GM21423 (cell line): ENCODE data around the gene MRPL4.

Source experiments
- ATAC-seq: cut with Tn5 transposase; IDR thresholded peaks from one replicate; pipeline ENCODE4 v1.9.1; 2021; ENCODE audit warnings: mild to moderate bottlenecking, moderate library complexity; ENCODE audit not compliant: unreplicated experiment

MRPL4 gene

DNA sequence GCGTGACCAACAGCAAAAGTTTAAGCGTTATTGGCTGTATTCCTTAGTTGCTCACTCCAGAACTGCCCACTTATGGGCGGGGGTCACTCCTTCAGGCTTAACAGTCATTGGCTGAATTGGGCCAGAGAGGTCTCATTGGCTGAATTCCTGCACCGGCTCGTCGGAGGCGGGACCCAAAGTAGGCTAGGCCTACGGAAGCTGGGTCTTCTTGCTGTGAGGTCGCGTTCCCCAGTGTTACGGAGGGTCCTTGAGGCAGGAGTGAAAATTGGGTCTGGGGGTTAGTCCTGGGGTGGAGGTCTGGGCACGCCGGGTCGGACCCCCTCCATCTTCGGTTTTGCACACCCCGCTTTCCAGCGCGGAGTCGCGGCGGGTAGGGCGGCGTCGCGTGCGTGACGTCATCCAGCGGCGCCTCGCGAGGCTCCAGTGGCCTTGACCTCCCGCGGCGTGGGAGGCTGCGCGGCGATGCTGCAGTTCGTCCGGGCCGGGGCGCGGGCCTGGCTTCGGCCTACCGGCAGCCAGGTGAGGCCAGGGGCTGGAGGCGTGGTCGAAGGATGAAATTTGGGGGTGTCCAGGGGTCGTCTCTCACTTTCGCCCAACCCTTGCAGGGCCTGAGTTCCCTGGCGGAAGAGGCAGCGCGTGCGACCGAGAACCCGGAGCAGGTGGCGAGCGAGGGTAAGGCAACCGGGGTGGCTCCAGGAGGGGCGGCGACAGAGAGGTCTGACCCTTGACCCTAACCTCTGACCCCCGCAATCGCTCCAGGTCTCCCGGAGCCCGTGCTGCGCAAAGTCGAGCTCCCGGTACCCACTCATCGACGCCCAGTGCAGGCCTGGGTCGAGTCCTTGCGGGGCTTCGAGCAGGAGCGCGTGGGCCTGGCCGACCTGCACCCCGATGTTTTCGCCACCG, at the start of gene MRPL4:
Gene MRPL4 (plus strand): TSS at position 423 of the 903 bp plus-strand sequence. CDS start 40 bp downstream, at position 463.
- peak; percentile 89 for ATAC-seq

DNA sequence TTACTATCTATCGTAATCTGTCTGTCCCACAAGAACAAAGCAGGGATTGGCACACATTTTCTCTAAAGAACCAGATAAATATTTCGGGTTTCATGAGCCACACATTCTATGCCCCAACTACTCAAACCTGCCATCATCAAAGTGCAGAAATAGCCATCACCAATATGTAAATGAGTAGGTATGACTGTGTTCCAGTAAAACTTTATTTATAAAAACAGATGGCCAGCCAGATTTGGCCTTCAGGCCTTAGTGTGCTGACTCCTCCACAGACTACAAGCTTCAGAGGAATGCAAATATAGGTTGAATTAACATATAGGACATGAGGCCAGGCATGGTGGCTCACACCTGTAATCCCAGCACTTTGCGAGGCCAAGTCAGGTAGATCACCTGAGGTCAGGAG, 48.3 kb upstream of the MRPL4 start:
- no peak for ATAC-seq

DNA sequence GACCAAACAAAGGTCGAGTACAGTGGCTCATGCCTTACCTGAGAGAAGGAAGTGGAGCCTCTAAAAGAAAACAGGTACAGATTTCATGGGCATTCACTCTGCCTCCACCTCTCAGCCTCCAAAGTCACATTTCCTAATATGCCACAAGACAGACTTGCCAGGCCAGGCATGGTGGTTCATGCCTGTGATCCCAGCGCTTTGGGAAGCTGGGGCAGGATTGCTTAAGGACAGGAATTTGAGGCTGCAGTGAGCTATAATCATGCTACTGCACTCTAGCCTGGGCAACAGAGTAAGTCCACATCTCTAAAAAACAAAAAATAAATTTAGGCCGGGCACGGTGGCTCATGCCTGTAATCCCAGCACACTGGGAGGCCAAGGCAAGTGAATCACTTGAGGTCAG, 46.4 kb upstream of the MRPL4 start:
- no peak for ATAC-seq

DNA sequence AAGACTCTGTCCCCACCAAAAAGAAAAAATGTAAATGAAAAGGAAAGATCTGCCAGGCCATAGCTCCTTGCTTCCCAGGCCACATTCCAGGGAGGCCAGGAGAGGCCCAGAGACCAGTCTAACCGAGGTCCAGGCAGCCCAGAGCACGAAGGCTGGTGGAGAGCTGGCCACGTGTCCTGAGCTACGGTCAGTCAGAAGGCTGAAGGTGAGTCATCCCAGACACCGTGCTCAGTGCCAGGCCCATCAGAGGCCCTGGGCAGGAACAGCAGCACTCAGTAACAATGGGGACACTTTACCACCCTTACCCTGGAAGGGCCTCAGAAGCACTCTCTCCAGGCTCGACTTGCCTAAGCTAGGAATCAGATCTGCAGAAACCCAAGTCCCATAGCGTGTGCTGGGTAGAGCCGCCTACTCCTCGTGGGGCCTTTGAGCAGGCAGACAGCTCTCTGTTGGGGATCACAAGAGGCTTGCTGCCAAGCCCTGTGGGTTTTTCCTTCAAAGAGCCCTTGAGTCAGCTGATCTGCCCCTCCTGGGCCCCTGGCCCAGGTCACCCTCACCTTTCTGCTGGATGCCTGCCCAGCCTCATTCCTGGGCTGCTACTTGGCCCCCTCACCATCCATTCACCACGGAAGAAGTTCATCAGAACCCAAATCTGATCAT, 45.7 kb upstream of the MRPL4 start:
- ATAC-seq, result no peak

DNA sequence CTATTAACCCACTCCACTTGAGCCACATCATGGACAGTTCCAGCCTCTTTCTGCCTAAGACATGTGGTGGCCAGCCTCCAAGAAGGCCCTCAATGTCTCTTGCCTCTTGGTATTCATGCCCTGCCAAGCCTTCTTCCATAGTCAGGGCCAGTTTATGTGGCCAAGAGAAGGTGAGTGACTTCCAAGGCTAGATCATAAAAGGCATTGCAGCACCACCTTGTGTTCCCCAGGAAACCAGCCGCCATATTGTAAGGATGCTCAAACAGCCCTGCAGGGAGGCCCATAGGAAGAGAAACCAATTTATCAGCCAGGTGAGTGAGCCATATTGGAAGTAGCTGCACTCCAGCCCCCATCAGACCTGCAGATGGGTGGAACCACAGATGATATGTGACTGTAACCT, 45.0 kb upstream of the MRPL4 start:
- no peak for ATAC-seq

DNA sequence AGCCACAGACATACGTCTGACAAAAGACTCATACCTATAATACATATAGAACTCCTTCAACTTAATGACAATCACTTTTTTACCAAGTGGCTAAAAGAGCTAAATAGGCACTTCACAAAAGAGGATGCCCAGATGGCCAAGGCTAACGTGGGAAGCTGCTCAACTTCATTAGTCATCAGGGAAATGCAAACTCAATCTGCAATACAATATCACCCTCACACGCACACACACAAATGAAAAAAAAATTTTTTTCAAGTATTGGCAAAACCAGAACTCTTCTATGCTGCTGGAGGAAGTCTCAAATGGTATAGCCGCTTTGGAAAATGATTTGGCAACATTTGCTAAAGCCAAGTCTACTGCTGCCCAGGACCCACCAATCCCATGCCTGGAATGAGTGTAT, 42.7 kb upstream of the MRPL4 start:
- no peak for ATAC-seq

DNA sequence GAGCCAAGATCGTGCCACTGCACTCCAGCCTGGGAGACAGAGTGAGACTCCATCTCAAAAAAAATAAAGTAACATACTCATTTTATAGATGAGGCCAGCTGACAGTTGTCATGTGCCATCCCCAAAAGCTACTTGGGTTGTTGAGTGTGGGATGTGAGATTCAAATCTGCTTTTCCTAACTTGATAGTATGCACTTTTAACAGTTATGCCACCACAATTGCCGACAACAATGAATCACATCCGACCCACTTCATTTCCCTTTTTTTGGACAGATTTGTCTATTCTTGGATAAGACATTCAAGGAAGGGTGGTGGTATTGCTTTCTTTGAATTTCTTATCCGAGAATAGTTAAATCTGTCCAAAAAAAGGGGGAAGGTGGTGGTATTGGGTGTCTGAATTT, 41.0 kb upstream of the MRPL4 start:
- ATAC-seq, result no peak

DNA sequence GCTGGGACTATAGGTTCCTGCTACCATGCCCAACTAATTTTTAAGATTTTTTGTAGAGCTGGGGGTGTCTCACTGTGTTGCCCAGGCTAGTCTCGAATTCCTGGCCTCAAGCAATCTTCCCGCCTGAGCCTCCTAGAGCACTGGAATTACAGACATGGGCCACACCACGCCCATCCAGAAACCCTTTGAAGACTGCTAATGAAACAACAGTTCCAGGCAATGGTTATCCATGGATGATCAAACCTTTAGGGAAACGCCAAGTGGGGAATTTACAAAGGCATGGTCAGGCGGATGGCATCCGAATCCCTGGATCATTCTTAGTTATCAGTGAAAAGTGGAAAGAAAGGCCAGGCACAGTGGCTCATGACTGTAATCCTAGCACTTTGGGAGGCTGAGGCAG, 40.3 kb upstream of the MRPL4 start:
- ATAC-seq, result no peak

DNA sequence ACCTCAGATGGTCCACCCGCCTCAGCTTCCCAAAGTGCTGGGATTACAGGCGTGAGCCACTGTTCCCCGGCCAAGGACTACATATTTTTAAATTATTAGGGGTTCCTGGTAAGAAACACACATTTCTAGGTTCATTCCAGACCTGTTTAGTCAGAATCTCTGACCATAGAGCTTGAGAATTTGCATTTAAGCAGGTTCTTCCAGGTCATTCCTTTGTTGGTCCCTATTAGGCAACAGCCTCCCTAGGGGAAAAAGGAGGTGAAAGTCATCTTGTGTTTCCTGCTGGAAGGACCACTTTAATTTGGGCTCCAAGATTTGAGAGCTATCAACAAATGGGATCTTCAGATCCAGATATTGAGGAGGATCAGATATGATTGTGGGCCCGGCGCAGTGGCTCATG, 37.2 kb upstream of the MRPL4 start:
- ATAC-seq, result no peak

DNA sequence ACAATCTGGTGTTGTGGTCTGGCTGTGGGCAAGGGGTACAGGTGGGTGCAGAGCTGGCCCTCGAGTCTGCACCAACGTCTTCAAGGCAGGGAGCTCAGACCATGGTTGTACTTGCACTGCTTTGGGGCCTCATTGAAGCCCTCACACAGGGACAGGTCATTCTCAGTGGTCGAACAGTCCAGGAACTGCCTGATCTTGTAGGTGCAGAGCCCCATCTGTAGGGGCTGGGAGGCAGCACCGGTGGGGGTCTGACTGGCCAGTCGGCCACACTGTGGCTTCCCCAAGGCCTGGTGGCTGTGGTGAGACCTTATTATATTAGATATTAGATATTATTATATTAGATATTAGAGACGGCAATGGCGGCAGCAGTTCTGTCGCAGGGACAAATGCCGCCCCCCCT, 34.9 kb upstream of the MRPL4 start:
- no peak for ATAC-seq

DNA sequence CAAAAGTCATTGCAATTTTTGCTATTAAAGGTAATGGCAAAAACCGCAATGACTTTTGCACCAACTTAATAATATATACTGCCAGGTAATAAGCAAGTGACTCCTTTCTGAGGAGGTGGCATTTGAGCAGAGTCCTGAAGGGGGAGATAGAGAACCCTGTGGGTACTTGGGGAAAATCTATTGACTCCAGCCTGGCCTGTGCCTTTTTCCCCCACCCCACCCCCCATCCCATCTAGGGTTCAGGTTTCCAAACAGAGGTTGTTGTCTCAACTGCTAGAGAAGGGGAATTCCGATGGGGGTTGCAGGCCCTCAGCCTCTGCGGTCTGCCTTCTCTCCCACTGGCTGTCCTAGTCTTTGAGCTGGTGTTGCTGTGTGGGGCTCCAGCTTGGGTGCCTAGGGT, 32.3 kb upstream of the MRPL4 start:
- ATAC-seq, result no peak

DNA sequence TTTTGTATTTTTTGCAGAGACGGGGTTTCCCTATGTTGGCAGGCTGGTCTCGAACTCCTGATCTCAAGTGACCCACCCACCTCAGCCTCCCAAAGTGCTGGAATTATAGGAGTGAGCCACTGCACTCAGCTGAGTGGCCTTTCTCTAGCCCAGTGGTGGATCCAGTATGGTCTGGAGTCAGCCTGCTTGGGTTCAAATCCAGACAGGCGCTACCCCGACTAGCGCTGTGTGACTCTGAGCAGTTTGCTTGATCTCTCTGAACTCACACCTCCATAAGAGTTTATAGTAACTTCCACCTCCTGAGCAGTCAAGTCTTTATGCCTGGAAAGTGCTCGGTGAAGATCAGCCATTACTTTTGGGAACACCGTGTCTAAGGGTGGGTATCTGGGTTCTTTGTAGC, 31.3 kb upstream of the MRPL4 start:
- ATAC-seq, result no peak

DNA sequence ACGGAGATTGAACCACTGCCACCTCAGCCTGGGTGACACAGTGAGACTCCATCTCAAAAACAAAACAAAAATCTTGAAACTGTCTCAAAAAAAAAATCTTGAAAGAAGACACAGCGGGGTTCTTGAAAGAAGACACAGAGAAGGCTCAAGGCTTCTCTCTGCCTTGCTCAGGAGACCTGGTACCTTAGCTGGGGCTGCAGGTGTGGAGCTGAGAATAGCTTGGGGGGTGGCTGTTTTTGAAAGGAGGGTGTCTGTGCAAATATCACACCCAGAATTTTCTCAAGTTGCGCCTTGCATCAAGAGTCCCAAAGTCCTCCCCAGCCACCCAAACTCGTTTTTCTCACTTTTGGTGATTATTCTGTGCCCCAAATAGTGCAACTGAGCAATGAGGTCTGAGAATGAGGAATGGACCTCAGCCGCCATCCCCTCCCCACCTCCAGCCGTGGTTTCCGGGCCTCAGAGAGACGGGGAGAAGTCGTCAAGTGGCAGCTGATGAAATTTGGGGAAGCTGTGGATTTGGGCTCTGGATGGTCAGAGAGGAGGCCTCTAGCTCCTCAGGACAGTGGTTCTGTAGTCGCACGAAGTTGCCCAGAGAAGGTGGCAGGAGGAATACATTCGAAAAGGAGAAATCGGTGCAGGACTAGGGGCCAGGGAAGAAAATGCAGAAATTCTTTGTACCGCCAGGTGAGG, 29.7 kb upstream of the MRPL4 start:
- ATAC-seq, result no peak

DNA sequence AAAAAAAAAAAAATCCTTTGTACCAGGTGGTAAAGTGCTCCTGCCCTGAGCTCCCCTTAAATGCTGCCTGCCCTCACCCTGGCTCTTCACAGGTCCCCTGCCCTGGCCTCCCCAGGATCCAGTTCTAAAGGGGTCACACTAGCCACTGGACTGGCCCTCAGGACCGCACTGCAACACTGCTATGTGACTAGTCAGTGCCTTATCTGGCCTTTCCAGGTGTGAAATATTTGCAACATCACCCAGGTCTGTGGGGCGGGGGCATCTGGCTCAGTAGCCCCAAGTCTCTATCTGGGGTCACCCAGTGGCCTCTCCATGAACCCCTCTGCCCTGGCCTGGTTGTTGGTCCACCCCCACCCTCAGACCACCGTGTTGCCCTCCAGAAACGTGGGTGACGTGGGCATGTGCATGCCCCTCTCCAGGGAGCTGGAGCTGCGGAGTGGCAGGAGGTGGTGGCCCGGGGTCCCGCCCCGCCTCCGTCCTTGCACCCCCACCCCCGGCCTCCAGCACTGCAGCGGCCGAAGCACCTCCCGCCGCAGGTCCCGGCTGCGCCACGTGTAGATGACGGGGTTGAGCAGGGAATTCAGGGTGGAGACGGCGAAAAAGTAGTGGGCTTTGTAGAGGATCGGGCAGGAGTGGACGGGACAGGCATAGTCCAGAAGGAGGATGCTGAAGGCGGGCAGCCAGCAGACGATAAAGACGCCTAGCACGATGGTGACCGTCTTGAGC, 28.4 kb upstream of the MRPL4 start:
- ATAC-seq, result no peak

DNA sequence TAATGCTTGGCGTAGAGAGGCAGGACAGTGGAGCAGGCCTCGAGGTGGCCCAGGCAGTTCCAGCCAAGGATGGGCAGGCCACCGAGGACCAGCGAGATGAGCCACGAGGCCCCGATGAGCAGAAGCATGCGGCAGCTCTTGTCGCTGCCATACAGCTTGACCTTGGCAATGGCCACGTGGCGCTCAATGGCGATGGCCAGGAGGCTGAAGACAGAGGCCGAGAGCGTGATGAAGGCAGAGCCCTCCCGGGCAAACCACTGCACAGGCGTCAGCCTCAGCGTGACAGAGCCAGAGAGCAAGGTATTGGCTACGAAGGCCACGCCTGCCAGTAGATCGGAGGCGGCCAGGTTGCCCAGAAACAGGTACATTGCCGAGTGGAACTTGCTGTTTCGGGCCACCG, 27.7 kb upstream of the MRPL4 start:
- no peak for ATAC-seq

DNA sequence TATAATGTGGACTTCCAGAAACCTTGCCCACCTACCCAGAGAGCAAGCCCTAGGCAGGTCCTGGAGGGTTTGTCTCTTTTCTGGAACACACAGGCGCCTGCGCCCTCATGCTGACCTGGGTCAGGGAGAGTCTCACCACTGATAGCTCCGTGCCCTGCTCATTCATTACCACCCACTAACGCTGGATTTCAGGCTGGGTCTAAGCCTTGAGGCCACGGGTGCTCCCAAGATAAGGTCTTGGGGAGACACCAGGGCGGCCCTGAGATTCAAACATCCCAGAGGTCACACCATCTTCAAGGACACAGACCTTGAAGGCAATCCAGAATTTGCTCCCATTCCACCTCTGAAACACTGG, 26.0 kb upstream of the MRPL4 start:
- ATAC-seq, result no peak

DNA sequence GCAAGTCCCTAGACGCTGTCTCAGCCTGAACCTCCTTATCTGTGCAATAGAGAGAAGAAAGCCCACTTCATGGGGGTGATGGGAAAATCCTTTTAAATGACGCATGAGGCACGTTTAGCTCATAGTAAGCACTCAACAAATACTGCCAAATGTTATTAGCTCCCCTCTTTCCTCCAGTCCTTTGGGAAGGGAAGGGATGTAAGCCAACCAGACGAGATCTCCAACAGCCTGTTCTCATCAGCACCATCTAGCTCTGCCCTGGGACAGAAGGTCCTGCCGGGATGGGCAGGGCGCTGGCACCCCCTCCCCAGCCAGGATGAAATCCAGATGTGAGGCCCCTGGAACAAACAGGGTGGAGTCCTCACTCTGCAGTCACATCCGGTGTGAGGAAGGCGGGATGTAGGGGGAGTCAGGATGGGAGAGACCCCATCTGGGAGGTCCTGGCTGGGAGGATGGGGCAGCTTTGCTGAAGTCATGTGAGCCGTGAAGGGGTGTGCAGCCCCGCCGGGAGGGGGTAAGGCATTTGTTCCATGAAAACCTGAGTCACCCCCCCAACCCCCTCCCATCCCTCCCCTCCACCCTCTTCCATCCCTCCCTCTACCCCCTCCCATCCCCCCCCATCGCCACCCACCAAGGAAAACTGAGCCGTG, 25.5 kb upstream of the MRPL4 start:
- ATAC-seq, result no peak

DNA sequence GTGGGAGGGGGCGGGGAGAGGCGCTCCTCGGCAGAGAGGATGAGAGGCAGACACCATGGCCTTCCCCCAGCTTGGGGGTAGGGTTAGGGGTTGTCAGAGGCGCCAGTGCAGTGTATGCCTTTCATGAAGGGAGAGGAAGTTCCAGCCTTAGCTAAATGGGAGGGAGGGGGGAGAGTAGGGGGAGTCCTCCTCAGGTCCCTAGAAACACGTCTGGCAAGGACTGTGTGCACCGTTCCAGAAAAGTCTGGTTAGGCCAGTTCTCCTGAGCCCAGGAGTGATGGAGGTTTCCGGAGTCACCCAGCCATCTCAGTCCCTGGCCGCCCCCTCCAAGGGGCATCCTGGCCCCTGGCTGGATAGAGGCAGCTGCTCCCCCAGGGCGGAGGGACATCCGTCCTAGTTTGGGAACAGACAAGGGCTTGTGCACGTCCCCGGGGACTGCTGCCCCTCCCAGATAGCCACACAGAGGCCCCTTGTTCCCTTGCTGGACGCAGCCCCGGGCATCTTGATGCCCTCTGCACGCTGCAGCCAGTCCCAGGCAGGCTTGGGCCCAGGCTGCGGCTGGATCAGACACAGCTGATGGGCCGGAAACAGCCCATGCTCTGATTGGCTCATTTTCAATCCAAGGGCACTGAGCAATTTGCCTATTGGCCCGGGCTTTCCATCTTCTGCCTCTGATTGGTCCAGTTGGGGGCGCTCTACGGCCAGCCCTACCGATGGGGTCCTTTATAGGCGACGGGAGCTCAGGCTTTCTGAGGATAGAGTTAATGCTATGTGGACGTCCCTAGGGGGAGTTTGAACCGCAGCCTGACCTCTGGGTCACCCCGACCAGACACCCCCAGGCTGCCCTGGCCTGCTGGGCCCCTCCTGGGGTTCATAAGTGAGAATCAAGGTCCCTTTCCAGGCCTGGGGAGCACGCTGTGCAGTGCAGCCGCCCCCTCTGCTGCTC, 24.7 kb upstream of the MRPL4 start:
- ATAC-seq, result no peak

DNA sequence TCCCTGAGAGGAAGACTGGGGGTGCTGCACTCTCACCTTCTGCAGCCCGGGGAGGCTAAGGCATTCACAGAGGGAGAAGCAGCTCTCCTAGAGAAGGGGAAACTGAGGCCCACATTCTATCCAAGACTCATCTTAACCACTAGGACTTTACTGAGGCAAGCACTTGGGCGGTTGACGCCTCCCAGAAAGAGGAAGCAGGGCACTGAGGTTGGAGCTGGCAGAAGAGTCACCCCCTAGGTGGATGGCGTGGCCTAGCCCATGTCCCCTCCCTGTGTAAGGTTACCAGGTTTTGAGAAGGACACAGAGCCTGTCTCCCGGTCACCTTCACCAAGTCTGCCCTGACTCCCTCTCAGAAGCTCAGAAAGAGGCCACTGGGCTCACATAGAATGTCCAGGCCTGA, 23.6 kb upstream of the MRPL4 start:
- ATAC-seq, result no peak

DNA sequence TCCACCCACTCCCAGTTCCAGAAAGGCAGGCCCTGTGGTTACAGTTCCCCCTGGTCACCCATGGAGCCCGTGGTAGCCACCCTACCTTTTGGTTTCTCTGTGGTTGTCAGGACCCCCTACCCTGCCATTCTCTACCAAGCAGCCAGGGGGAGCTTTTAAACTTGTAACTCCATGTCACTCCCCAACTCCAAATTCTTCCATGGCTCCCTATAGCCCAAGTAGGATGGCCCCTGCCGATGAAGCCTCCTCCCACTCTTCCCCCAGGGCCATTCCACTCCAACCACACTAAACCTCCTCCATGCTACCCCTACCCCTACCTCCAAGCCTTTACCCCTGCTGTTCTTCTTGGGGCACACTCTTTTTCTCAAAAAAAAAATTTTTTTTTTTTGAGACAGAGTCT, 23.1 kb upstream of the MRPL4 start:
- ATAC-seq, result no peak
